ENCODE data around the gene USP5.
A peak's percentile ranks its signal among the peaks of the same experiment; 100 is the strongest.

Gene USP5

GRCh38 chr12:6827437-6827911 is 24.5 kb upstream of the USP5 start:
- peak; percentile 94 for DNase-seq (ENCODE audit: low read depth)
- Histone ChIP-seq H3K4me1 (ENCODE audit: control insufficient read depth, insufficient read depth, low read length) (peaks cover 6% of the 10 kb centered on the region), H3K9me3 (ENCODE audit: control insufficient read depth, low read length) (no peaks in the 10 kb centered on the region), H3K9ac (ENCODE audit: low read length) (peak overlapping the region; percentile 69), H3K27me3 (replicated peaks; ENCODE audit: control insufficient read depth, insufficient read depth, low read length) (peaks cover 15% of the 10 kb centered on the region), H3K4me3 (ENCODE audit: low read length) (no peak overlapping the region), H3K36me3 (ENCODE audit: control insufficient read depth, insufficient read depth, low read length, severe bottlenecking) (no peaks in the 10 kb centered on the region)

GRCh38 chr12:6827982-6828780 is 23.8 kb upstream of the USP5 start, which contains the start of gene P3H3:
Gene P3H3 (plus strand): TSS chr12:6828407. CDS start chr12:6828441, 34 bp downstream.
- Histone ChIP-seq H3K4me1 (ENCODE audit: control insufficient read depth, insufficient read depth, low read length) (peaks cover 8% of the 10 kb centered on the region), H3K4me3 (ENCODE audit: low read length) (peak within 1 kb of the TSS; percentile 87), H3K9me3 (ENCODE audit: control insufficient read depth, low read length) (no peaks in the 10 kb centered on the region), H3K9ac (ENCODE audit: low read length) (peak within 1 kb of the TSS; percentile 90), H3K36me3 (ENCODE audit: control insufficient read depth, insufficient read depth, low read length, severe bottlenecking) (no peaks in the 10 kb centered on the region), H3K27me3 (replicated peaks; ENCODE audit: control insufficient read depth, insufficient read depth, low read length) (peaks cover 8% of the 10 kb centered on the region)
- peak; percentile 73 for DNase-seq (ENCODE audit: low read depth)

GRCh38 chr12:6828781-6829535 is 23.0 kb upstream of the USP5 start:
- Histone ChIP-seq H3K4me1 (ENCODE audit: control insufficient read depth, insufficient read depth, low read length) (peaks cover 9% of the 10 kb centered on the region), H3K27me3 (replicated peaks; ENCODE audit: control insufficient read depth, insufficient read depth, low read length) (peaks cover 3% of the 10 kb centered on the region), H3K4me3 (ENCODE audit: low read length) (peak overlapping the region; percentile 87), H3K36me3 (ENCODE audit: control insufficient read depth, insufficient read depth, low read length, severe bottlenecking) (no peaks in the 10 kb centered on the region), H3K9ac (ENCODE audit: low read length) (peak overlapping the region; percentile 90), H3K9me3 (ENCODE audit: control insufficient read depth, low read length) (no peaks in the 10 kb centered on the region)
- DNase-seq (ENCODE audit: low read depth) = peak; percentile 75

GRCh38 chr12:6829536-6830220 is 22.3 kb upstream of the USP5 start:
- H3K9me3 ChIP-seq (ENCODE audit: control insufficient read depth, low read length) = no peaks in the 10 kb centered on the region
- no peaks in the 10 kb centered on the region for H3K27me3 ChIP-seq (replicated peaks; ENCODE audit: control insufficient read depth, insufficient read depth, low read length)
- peak overlapping the region; percentile 90 for H3K9ac ChIP-seq (ENCODE audit: low read length)
- H3K4me3 ChIP-seq (ENCODE audit: low read length) = peak overlapping the region; percentile 87
- no peaks in the 10 kb centered on the region for H3K36me3 ChIP-seq (ENCODE audit: control insufficient read depth, insufficient read depth, low read length, severe bottlenecking)
- DNase-seq (ENCODE audit: low read depth) = peak; percentile 82
- H3K4me1 ChIP-seq (ENCODE audit: control insufficient read depth, insufficient read depth, low read length) = peaks cover 9% of the 10 kb centered on the region

GRCh38 chr12:6830286-6830890 is 21.6 kb upstream of the USP5 start:
- Histone ChIP-seq H3K4me3 (ENCODE audit: low read length) (no peak overlapping the region), H3K9ac (ENCODE audit: low read length) (no peak overlapping the region), H3K9me3 (ENCODE audit: control insufficient read depth, low read length) (no peaks in the 10 kb centered on the region), H3K4me1 (ENCODE audit: control insufficient read depth, insufficient read depth, low read length) (peaks cover 9% of the 10 kb centered on the region), H3K27me3 (replicated peaks; ENCODE audit: control insufficient read depth, insufficient read depth, low read length) (no peaks in the 10 kb centered on the region), H3K36me3 (ENCODE audit: control insufficient read depth, insufficient read depth, low read length, severe bottlenecking) (no peaks in the 10 kb centered on the region)
- no peak for DNase-seq (ENCODE audit: low read depth)

GRCh38 chr12:6830999-6831398 is 21.0 kb upstream of the USP5 start:
- no peaks in the 10 kb centered on the region for H3K9me3 ChIP-seq (ENCODE audit: control insufficient read depth, low read length)
- H3K27me3 ChIP-seq (replicated peaks; ENCODE audit: control insufficient read depth, insufficient read depth, low read length) = no peaks in the 10 kb centered on the region
- no peak overlapping the region for H3K9ac ChIP-seq (ENCODE audit: low read length)
- H3K36me3 ChIP-seq (ENCODE audit: control insufficient read depth, insufficient read depth, low read length, severe bottlenecking) = no peaks in the 10 kb centered on the region
- no peak overlapping the region for H3K4me3 ChIP-seq (ENCODE audit: low read length)
- no peak for DNase-seq (ENCODE audit: low read depth)
- H3K4me1 ChIP-seq (ENCODE audit: control insufficient read depth, insufficient read depth, low read length) = peaks cover 9% of the 10 kb centered on the region

GRCh38 chr12:6831450-6831995 is 20.4 kb upstream of the USP5 start:
- no peaks in the 10 kb centered on the region for H3K27me3 ChIP-seq (replicated peaks; ENCODE audit: control insufficient read depth, insufficient read depth, low read length)
- DNase-seq (ENCODE audit: low read depth) = no peak
- no peak overlapping the region for H3K4me3 ChIP-seq (ENCODE audit: low read length)
- peaks cover 9% of the 10 kb centered on the region for H3K4me1 ChIP-seq (ENCODE audit: control insufficient read depth, insufficient read depth, low read length)
- H3K9ac ChIP-seq (ENCODE audit: low read length) = no peak overlapping the region
- H3K36me3 ChIP-seq (ENCODE audit: control insufficient read depth, insufficient read depth, low read length, severe bottlenecking) = no peaks in the 10 kb centered on the region
- H3K9me3 ChIP-seq (ENCODE audit: control insufficient read depth, low read length) = no peaks in the 10 kb centered on the region

- Histone ChIP-seq H3K4me1 (ENCODE audit: control insufficient read depth, insufficient read depth, low read length) (peaks cover 7% of the 10 kb centered on the region), H3K27me3 (replicated peaks; ENCODE audit: control insufficient read depth, insufficient read depth, low read length) (no peaks in the 10 kb centered on the region), H3K36me3 (ENCODE audit: control insufficient read depth, insufficient read depth, low read length, severe bottlenecking) (no peaks in the 10 kb centered on the region), H3K4me3 (ENCODE audit: low read length) (no peak overlapping the region), H3K9ac (ENCODE audit: low read length) (no peak overlapping the region), H3K9me3 (ENCODE audit: control insufficient read depth, low read length) (no peaks in the 10 kb centered on the region)
- DNase-seq (ENCODE audit: low read depth) = no peak
These were observed 19.8 kb upstream of the USP5 start for GRCh38 chr12:6832125-6832524.

- Histone ChIP-seq H3K36me3 (ENCODE audit: control insufficient read depth, insufficient read depth, low read length, severe bottlenecking) (no peaks in the 10 kb centered on the region), H3K4me1 (ENCODE audit: control insufficient read depth, insufficient read depth, low read length) (peaks cover 3% of the 10 kb centered on the region), H3K9ac (ENCODE audit: low read length) (no peak overlapping the region), H3K4me3 (ENCODE audit: low read length) (no peak overlapping the region), H3K27me3 (replicated peaks; ENCODE audit: control insufficient read depth, insufficient read depth, low read length) (no peaks in the 10 kb centered on the region), H3K9me3 (ENCODE audit: control insufficient read depth, low read length) (no peaks in the 10 kb centered on the region)
- no peak for DNase-seq (ENCODE audit: low read depth)
These were observed 18.6 kb upstream of the USP5 start for GRCh38 chr12:6833189-6833890.

- DNase-seq (ENCODE audit: low read depth) = no peak
- Histone ChIP-seq H3K9me3 (ENCODE audit: control insufficient read depth, low read length) (no peaks in the 10 kb centered on the region), H3K9ac (ENCODE audit: low read length) (no peak overlapping the region), H3K4me1 (ENCODE audit: control insufficient read depth, insufficient read depth, low read length) (peaks cover 3% of the 10 kb centered on the region), H3K36me3 (ENCODE audit: control insufficient read depth, insufficient read depth, low read length, severe bottlenecking) (peaks cover 2% of the 10 kb centered on the region), H3K4me3 (ENCODE audit: low read length) (no peak overlapping the region), H3K27me3 (replicated peaks; ENCODE audit: control insufficient read depth, insufficient read depth, low read length) (no peaks in the 10 kb centered on the region)
These were observed 17.7 kb upstream of the USP5 start for GRCh38 chr12:6834254-6834653.
